ENCODE measurements around the gene SWAP70. TPM values are rescaled to one million over a fixed set of nuclear protein-coding genes. Genes with fewer than 3 reads are reported as not detected.
A peak's percentile ranks its signal among the peaks of the same experiment; 100 is the strongest.

Gene SWAP70
- total and polyA plus RNA-seq, 9 of the 15 experiments (the other 6 are each of a cell fraction or from before 2014, with no cell fraction given): 1.7 to 4.9 (median 3.9) TPM

DNA sequence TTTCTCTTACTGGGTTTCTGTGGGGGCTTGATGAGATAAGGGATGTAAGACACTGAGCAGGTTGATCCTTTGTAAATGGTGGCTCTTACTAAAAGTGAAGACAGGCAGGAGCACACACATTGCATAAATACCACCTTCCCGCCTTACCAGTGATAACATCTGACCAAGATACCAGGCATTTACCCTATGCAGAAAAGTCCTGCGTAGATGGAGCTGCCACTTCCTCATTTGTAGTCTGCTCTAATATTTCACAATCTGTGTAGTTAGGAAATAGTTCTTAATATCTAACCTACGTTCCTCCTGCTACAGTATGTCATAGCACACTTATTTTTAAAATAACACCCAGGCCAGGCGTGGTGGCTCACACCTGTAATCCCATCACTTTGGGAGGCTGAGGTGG is 23.9 kb upstream of the SWAP70 start:
- intact Hi-C loops (cut with micrococcal nuclease): no loop called here
- Histone ChIP-seq H3K4me3 (no peak overlapping the region), H3K27me3 (ENCODE audit: control insufficient read depth in 2 of 2, insufficient read depth in 2 of 2, low read length in 2 of 2) (no peaks in the 10 kb centered on the region), H3K4me2 (ENCODE audit: insufficient read depth, low read length) (no peak overlapping the region), H3K9me1 (ENCODE audit: control insufficient read depth, insufficient read depth, low read length) (no peaks in the 10 kb centered on the region), H3K4me1 (replicated peaks in 1 of 2; ENCODE audit: control insufficient read depth in 2 of 2, insufficient read depth in 2 of 2, low read length in 2 of 2) (peaks cover 0 to 5% of the 10 kb centered on the region in 2 experiments; a peak in 1 of 5 replicates), H3K36me3 (ENCODE audit: control insufficient read depth, insufficient read depth, low read length) (no peaks in the 10 kb centered on the region), H4K20me1 (replicated peaks; ENCODE audit: control insufficient read depth, insufficient read depth, low read length) (no peaks in the 10 kb centered on the region), H2AFZ (ENCODE audit: low read depth, low read length) (no peak overlapping the region), H3K79me2 (ENCODE audit: control insufficient read depth, insufficient read depth, low read length) (no peaks in the 10 kb centered on the region), H3K9ac (ENCODE audit: insufficient read depth in 1 of 2, low read depth in 2 of 2, low read length in 2 of 2) (no peak overlapping the region), H3K27ac (ENCODE audit: extremely low read depth, low read depth, low read length) (no peak overlapping the region), H3K9me3 (replicated peaks; ENCODE audit: control insufficient read depth, insufficient read depth, low read depth, low read length) (no peaks in the 10 kb centered on the region)
- ChIA-PET POLR2A (interaction anchor here (0.5 to 1.6 kb wide), 3 partner anchors 9 to 12 kb away, joined by 3 to 6 read pairs (median 6); no protein-coding TSS in a partner anchor), CTCF (ENCODE audit: low intra/inter-chr PET ratio) (no interaction called here)
- 44% methylated on average over 4 of the region's 4 CpGs for WGBS (ENCODE audit: insufficient coverage, low coverage, missing lambda C conversion rate)
- no peak for FAIRE-seq
- BruUV-seq (replicated peaks): no TSS peak
- TF ChIP-seq TEAD1 (CRISPR knock-in tag; IDR thresholded peaks at IDR 0.05): 0 out of 4 replicates have a peak, but pooled peaks of 1 of the 2 experiments have one; percentile 58
- peak; percentile 95 for TF ChIP-seq CEBPB (tag; IDR thresholded peaks at IDR 0.05)
- no peak for TF ChIP-seq NR2F6 (CRISPR knock-in tag; IDR thresholded peaks at IDR 0.05)
- TF ChIP-seq TRIM24 (IDR thresholded peaks at IDR 0.05): 0 out of 4 replicates have a peak, but pooled peaks of 1 of the 2 experiments have one; percentile 21
- TF ChIP-seq ZNF699 (CRISPR knock-in tag; IDR thresholded peaks at IDR 0.05; ENCODE audit: insufficient replicate concordance): no peak
- TF ChIP-seq ZNF41 (CRISPR knock-in tag; conservative IDR thresholded peaks at IDR 0.05): 0 out of 2 replicates have a peak, but pooled peaks have one; percentile 24
- TF ChIP-seq CEBPG (CRISPR knock-in tag; IDR thresholded peaks at IDR 0.05): peak; percentile 57
- TF ChIP-seq CEBPG (tag; conservative IDR thresholded peaks at IDR 0.05 in 1 of 2, IDR thresholded peaks at IDR 0.05 in 1 of 2): peak; percentile 66 to 94
- peak; percentile 46; the same call in 1 of the 2 replicates for TF ChIP-seq SMARCE1 (IDR thresholded peaks at IDR 0.05)
- peak; percentile 96 for TF ChIP-seq SPI1 (IDR thresholded peaks at IDR 0.05; ENCODE audit: borderline replicate concordance, low read depth, low read length)
- ATAC-seq: no peak
- DNase-seq (ENCODE audit: extremely low read depth in 1 of 4, low spot score in 3 of 4): no peak
- in situ Hi-C loops (cut with MboI): no loop called here

All from K562 (cell line).